Small intestine (tissue), 7 donors: Measurements from ENCODE around the gene TEX36. TPM values are rescaled to one million over a fixed set of nuclear protein-coding genes. Genes with fewer than 3 reads are reported as not detected.

Experiments used
- DNase-seq, 2 donors: peaks; one replicate each; pipeline versions ENCODE4 v3.0.0 to v3.0.0-alpha.2; 2013
- FAIRE-seq: peaks from 2 replicates; lab custom pipeline; 2012; peaks lifted over from hg19 to GRCh38; lab: Jason Lieb, UNC
- H3K27ac ChIP-seq, 3 donors: one replicate each; pipeline ENCODE4 v1.5.1; 2013; ENCODE audit warnings: low read length in 2 of 3, mild to moderate bottlenecking in 2 of 3, control low read depth in 1 of 3, inconsistent platforms in 1 of 3, low read depth in 1 of 3, moderate library complexity in 1 of 3
- H3K27me3 ChIP-seq, 3 donors: one replicate each; pipeline ENCODE4 v1.6.1; 2013; ENCODE audit warnings: low read length in 3 of 3, inconsistent platforms in 1 of 3; ENCODE audit not compliant: control insufficient read depth in 3 of 3, insufficient read depth in 3 of 3
- H3K36me3 ChIP-seq, 3 donors: one replicate each; pipeline ENCODE4 v1.6.1; 2013; ENCODE audit warnings: low read length in 3 of 3, inconsistent platforms in 1 of 3, low read depth in 1 of 3, mild to moderate bottlenecking in 1 of 3, moderate library complexity in 1 of 3; ENCODE audit not compliant: control insufficient read depth in 3 of 3, insufficient read depth in 2 of 3
- H3K4me1 ChIP-seq, 3 donors: one replicate each; pipeline ENCODE4 v1.6.1; 2013; ENCODE audit warnings: low read length in 2 of 3, inconsistent platforms in 1 of 3, low read depth in 1 of 3, mild to moderate bottlenecking in 1 of 3, moderate library complexity in 1 of 3; ENCODE audit not compliant: control insufficient read depth in 3 of 3, insufficient read depth in 2 of 3
- H3K4me3 ChIP-seq, 3 donors: one replicate each; pipeline ENCODE4 v1.5.1; 2013; ENCODE audit warnings: low read length in 3 of 3, control low read depth in 1 of 3, inconsistent platforms in 1 of 3, low read depth in 1 of 3, mild to moderate bottlenecking in 1 of 3, moderate library complexity in 1 of 3
- H3K9me3 ChIP-seq, 2 donors: one replicate each; pipeline ENCODE4 v1.6.1; 2013; ENCODE audit warnings: low read depth in 1 of 2, low read length in 1 of 2; ENCODE audit not compliant: control insufficient read depth in 2 of 2, insufficient read depth in 1 of 2
- WGBS, 3 donors: extraction: QIAGEN DNeasy Blood & Tissue Kit; methylation state at CpG; one replicate each; pipeline ENCODE4 v1.1.7; 2013; 5-methylcytosine and 5-hydroxymethylcytosine counted together
- polyA plus RNA-seq, 4 donors: library from polyadenylated mRNA; stranded (reverse) in 3 of 4; unstranded in 1 of 4; fragments of 200-250 nt in 3 of 4; fragments of 120-200 nt in 1 of 4; gene quantifications; one replicate each; pipeline versions ENCODE4 v1.2.1 to v1.2.3, GENCODE V29; 2013
- donor health status: healthy with polysubstance abuse.
- donor health status: control.
- donor health status: control.
- donor health status: Bipolar disorder and iron deficiency.
- donor health status: healthy.

TEX36 gene
- polyA plus RNA-seq, 4 donors = not detected

DNA sequence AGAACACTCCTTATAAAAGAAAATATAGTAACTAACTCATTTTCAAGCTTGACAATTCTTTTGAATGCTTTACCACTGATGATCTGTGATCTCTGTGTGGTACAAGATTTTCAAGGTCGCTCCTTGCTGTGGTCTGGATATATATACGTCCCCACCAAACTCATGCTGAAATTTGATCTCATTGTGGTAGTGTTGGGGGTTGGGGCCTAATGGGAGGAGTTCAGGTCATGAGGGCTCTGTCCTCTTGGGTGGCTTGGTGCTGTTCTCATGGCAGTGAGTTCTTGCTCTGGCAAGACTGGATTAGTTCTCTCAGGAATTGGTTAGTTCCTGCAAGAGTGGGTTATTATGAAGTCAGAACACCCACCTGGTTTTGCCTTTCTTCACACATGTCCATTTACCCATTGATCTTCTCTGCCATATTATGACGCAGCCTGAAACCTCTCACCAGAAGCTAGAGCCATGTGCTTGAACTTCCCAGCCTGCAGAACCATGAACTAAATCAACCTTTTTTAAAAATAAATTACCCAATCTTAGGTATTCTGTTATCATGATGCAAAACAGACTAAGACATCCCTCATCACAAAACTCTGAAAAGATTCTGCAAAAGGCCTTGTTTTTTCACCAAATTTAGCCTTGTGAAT is 28.3 kb upstream of the TEX36 start:
- Histone ChIP-seq H3K4me1 (peaks cover 0 to 8% (median 0%) of the 10 kb centered on the region in 3 donors), H3K4me3 (no peak overlapping the region), H3K36me3 (no peaks in the 10 kb centered on the region), H3K9me3 (peaks cover 1 to 17% of the 10 kb centered on the region in 2 donors), H3K27ac (no peak overlapping the region), H3K27me3 (no peaks in the 10 kb centered on the region)
- FAIRE-seq = no peak
- no peak for DNase-seq
- WGBS, 3 donors = 84 to 93% (median 91%) methylated on average over 3 of the region's 3 CpGs

- H3K27me3 ChIP-seq = no peaks in the 10 kb centered on the region
- H3K36me3 ChIP-seq = no peaks in the 10 kb centered on the region
- H3K4me3 ChIP-seq = no peak overlapping the region
- FAIRE-seq = no peak
- peaks cover 0 to 8% (median 0%) of the 10 kb centered on the region in 3 donors for H3K4me1 ChIP-seq
- H3K27ac ChIP-seq = no peak overlapping the region
- WGBS, 3 donors = 49 to 70% (median 68%) methylated on average over 12 of the region's 12 CpGs
- H3K9me3 ChIP-seq = peaks cover 1 to 17% of the 10 kb centered on the region in 2 donors
- DNase-seq = no peak
Observed at GRCh38 chr10:125709553-125710474, 26.9 kb upstream of the TEX36 start.

GRCh38 chr10:125708971-125709503 is 26.1 kb upstream of the TEX36 start:
- DNase-seq (no peak), FAIRE-seq (no peak)
- WGBS, 3 donors = 73 to 78% (median 73%) methylated on average over 5 of the region's 5 CpGs
- Histone ChIP-seq H3K4me1 (peaks cover 0 to 8% (median 0%) of the 10 kb centered on the region in 3 donors), H3K27ac (no peak overlapping the region), H3K36me3 (no peaks in the 10 kb centered on the region), H3K9me3 (peaks cover 1 to 14% of the 10 kb centered on the region in 2 donors), H3K4me3 (no peak overlapping the region), H3K27me3 (no peaks in the 10 kb centered on the region)

DNA sequence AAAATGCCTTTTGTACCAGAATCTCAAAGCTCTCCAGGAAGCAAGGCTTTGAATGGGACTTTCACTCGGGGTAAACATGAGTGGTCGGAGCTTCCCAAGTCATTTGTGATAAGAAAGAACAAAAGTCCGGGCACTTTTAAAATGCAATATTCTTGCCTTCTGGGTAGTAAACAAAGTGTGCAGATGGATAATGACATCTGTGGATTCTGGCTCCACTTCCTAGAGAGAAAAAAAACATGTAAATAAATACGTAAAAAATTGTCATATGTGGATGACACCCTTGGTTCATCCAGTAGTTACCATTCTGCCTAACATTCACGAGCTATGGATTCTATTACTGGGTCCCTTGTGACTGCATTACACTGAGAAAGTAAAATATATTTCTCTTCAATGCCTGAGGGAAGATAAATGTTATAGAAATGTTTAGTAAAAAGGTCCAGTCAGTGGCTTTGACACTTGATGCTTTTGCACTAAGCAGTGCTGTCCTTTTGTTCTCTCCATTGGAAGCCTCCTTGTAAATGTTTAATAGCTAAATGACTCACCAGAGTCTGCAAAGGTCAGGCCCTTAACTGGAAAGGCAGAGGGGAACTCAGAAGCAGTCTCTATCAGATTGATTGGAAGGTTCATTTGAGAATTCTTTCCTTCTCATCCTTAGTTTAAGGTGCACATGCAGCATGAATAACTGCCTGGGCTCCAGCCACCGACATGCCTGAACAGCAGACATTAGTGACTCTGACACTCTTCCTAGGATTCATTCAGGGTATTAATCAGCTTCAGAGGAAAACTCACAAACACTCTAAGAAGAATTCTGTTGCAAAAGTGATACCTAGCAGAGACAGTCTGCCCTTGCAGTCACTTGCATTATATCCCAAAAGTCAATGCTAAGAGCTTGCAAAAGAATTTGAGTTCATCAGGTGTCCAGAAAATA is 24.8 kb upstream of the TEX36 start:
- H3K4me1 ChIP-seq = peaks cover 0 to 8% (median 0%) of the 10 kb centered on the region in 3 donors
- 25 to 48% (median 36%) methylated on average over 6 of the region's 6 CpGs for WGBS, 3 donors
- no peak overlapping the region for H3K4me3 ChIP-seq
- DNase-seq (peak; percentile 48 to 65), FAIRE-seq (no peak)
- no peaks in the 10 kb centered on the region for H3K27me3 ChIP-seq
- no peak overlapping the region for H3K27ac ChIP-seq
- H3K36me3 ChIP-seq = no peaks in the 10 kb centered on the region
- H3K9me3 ChIP-seq = peaks cover 1 to 7% of the 10 kb centered on the region in 2 donors

DNA sequence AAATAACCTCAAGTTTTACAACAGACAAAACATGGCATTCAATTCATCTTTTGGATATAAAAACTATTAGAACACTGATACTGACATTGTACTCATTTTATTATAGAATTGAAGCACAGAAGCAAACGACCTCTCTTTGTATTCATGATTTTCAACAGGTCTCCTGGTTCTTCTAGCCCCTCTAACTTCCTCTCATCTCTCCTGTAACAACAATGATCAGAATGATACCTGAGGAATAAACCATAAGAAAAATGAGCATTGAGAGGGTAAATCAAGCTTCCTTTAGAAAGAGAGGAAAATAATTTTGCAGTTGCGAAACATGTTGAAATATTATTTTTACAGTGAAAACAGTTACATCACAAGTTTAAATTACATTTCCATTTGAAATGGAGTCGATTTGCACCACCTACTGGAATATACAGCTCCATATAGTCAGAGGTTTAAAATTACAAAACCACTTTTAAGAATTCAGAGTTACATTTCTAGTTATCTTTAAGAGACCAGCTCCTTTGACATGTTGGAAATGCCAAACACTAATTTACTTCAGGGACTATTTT is 17.5 kb upstream of the TEX36 start:
- DNase-seq (no peak), FAIRE-seq (no peak)
- WGBS, 3 donors = 51 to 61% (median 55%) methylated on average over 3 of the region's 3 CpGs
- Histone ChIP-seq H3K9me3 (no peaks in the 10 kb centered on the region), H3K27me3 (no peaks in the 10 kb centered on the region), H3K4me3 (no peak overlapping the region), H3K27ac (no peak overlapping the region), H3K4me1 (no peaks in the 10 kb centered on the region), H3K36me3 (no peaks in the 10 kb centered on the region)

DNA sequence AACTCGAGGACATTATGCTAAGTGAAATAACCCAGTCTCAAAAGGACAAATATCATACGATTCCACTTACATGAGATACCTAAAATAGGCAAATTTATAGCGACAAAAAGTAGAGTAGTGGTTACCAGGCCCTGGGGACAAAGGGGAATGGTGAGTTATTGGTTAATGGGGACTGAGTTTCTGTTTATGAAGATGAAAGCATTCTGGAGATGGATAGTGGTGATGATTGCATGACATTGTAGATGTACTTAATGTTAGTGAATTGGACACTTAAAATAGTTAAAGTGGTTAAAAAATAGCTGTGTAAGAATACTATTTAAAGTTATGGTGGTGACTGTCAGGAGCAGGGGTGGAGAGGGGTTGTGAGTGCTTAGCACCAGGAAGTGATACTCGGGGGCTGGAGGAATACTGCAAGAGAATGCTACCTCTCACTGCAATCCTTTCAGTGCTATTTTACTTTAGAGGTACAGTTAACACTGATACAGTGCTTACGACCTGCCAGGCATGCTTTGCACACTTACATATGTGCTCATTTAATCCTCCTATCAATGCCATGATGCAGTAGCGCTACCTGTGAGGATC is 16.7 kb upstream of the TEX36 start:
- 83 to 85% (median 85%) methylated on average over 6 of the region's 6 CpGs for WGBS, 3 donors
- H3K4me3 ChIP-seq = no peak overlapping the region
- no peaks in the 10 kb centered on the region for H3K9me3 ChIP-seq
- no peaks in the 10 kb centered on the region for H3K4me1 ChIP-seq
- no peaks in the 10 kb centered on the region for H3K36me3 ChIP-seq
- H3K27ac ChIP-seq = no peak overlapping the region
- DNase-seq (no peak), FAIRE-seq (no peak)
- H3K27me3 ChIP-seq = no peaks in the 10 kb centered on the region

- H3K27ac ChIP-seq = no peak overlapping the region
- no peak for FAIRE-seq
- no peaks in the 10 kb centered on the region for H3K36me3 ChIP-seq
- no peaks in the 10 kb centered on the region for H3K4me1 ChIP-seq
- no peak overlapping the region for H3K4me3 ChIP-seq
- no peaks in the 10 kb centered on the region for H3K9me3 ChIP-seq
- DNase-seq = no peak
- WGBS, 3 donors = 74 to 80% (median 78%) methylated on average over 9 of the region's 9 CpGs
- no peaks in the 10 kb centered on the region for H3K27me3 ChIP-seq
Observed at GRCh38 chr10:125698481-125698998, 15.6 kb upstream of the TEX36 start.
